OCI-LY7 (cell line): ENCODE measurements around the gene TRIP13. TPM values are rescaled to one million over a fixed set of nuclear protein-coding genes. Genes with fewer than 3 reads are reported as not detected.
"Not testable (repeated sequence)": the region's sequence is repeated elsewhere in the genome, so short reads cannot be mapped to it uniquely, and the experiment has no call there.

ENCODE experiments used
- BruUV-seq: library from RNA; stranded (reverse); fragments of 400-500 nt; replicated peaks from 2 replicates; lab custom pipeline; 2021; lab: Mats Ljungman, UMichigan
- CTCF ChIA-PET: fragments of 300-600 bp; sonication (Branson Sonifier 250); formaldehyde crosslinking; loops from one replicate; lab custom pipeline; 2022; ENCODE audit warnings: antibody characterized with exemption; ENCODE audit not compliant: unreplicated experiment; lab: Charles Lee
- POLR2A ChIA-PET: fragments of 300-600 bp; sonication (Branson Sonifier 250); formaldehyde crosslinking; loops from one replicate; lab custom pipeline; 2022; ENCODE audit warnings: antibody characterized with exemption; lab: Charles Lee
- DNase-seq: peaks from one replicate; pipeline ENCODE4 v3.0.0-alpha.2; 2015; ENCODE audit warnings: low spot score
- H2AFZ ChIP-seq: fragments of 200-600 bp; sonication (generic), shearing (Covaris generic); 2 replicates; pipeline ENCODE4 v1.6.1; 2014; ENCODE audit warnings: mild to moderate bottlenecking, antibody characterized with exemption, low read length, moderate library complexity
- H3K27ac ChIP-seq: fragments of 200-600 bp; sonication (generic); 2 replicates; pipeline ENCODE4 v1.5.1; 2014; ENCODE audit warnings: mixed run types, low read depth, mild to moderate bottlenecking, moderate library complexity, low read length, inconsistent platforms; ENCODE audit not compliant: poor library complexity, severe bottlenecking
- H3K36me3 ChIP-seq: fragments of 200-600 bp; sonication (generic); 2 replicates; pipeline ENCODE4 v1.6.1; 2014; ENCODE audit warnings: mild to moderate bottlenecking, antibody characterized with exemption, low read length, moderate library complexity, mixed read lengths; ENCODE audit not compliant: insufficient read depth
- H3K4me1 ChIP-seq: fragments of 200-600 bp; sonication (generic); 2 replicates; pipeline ENCODE4 v1.5.1; 2014; ENCODE audit warnings: mild to moderate bottlenecking, low read length; ENCODE audit not compliant: insufficient read depth, poor library complexity, severe bottlenecking
- H3K4me2 ChIP-seq: fragments of 200-600 bp; sonication (generic); 2 replicates; pipeline ENCODE4 v1.6.1; 2014; ENCODE audit warnings: mild to moderate bottlenecking, low read length
- H3K4me3 ChIP-seq: fragments of 200-600 bp; sonication (generic); 2 replicates; pipeline ENCODE4 v1.5.1; 2014; ENCODE audit warnings: mild to moderate bottlenecking, low read depth, low read length; ENCODE audit not compliant: poor library complexity, severe bottlenecking
- H3K79me2 ChIP-seq: fragments of 200-600 bp; sonication (generic); 2 replicates; pipeline ENCODE4 v1.6.1; 2016; ENCODE audit warnings: low read depth, mild to moderate bottlenecking, low read length, moderate library complexity, mixed read lengths; ENCODE audit not compliant: insufficient read depth
- H3K9me2 ChIP-seq: fragments of 200-600 bp; sonication (generic); 2 replicates; pipeline ENCODE4 v1.6.1; 2016; ENCODE audit warnings: mild to moderate bottlenecking, low read length, mixed read lengths; ENCODE audit not compliant: insufficient read depth
- H3K9me3 ChIP-seq: fragments of 200-600 bp; sonication (generic); 2 replicates; pipeline ENCODE4 v1.6.1; 2014; ENCODE audit warnings: mild to moderate bottlenecking, mixed run types, low read length, mixed read lengths
- H4K20me1 ChIP-seq: fragments of 200-600 bp; sonication (generic); 2 replicates; pipeline ENCODE4 v1.6.1; 2014; ENCODE audit warnings: mild to moderate bottlenecking, antibody characterized with exemption, low read length, moderate library complexity, mixed read lengths; ENCODE audit not compliant: insufficient read depth
- intact Hi-C: fragments of 100-400 bp; cut with micrococcal nuclease; formaldehyde crosslinking; loops from one replicate; pipeline ENCODE4 v1.10.0; 2022; ENCODE audit not compliant: unreplicated experiment
- total RNA-seq, 2 experiments: library from RNA; depleted of rRNA in 1 of 2; stranded (reverse); fragments of >200 nt in 1 of 2; shearing (Covaris generic) in 1 of 2; gene quantifications; 2 replicates each; pipeline ENCODE4 v1.2.3, GENCODE V29; 2014 to 2022

The TRIP13 gene
- total RNA-seq, 2 experiments from 2014 or later = 46.6 to 59.4 TPM

DNA sequence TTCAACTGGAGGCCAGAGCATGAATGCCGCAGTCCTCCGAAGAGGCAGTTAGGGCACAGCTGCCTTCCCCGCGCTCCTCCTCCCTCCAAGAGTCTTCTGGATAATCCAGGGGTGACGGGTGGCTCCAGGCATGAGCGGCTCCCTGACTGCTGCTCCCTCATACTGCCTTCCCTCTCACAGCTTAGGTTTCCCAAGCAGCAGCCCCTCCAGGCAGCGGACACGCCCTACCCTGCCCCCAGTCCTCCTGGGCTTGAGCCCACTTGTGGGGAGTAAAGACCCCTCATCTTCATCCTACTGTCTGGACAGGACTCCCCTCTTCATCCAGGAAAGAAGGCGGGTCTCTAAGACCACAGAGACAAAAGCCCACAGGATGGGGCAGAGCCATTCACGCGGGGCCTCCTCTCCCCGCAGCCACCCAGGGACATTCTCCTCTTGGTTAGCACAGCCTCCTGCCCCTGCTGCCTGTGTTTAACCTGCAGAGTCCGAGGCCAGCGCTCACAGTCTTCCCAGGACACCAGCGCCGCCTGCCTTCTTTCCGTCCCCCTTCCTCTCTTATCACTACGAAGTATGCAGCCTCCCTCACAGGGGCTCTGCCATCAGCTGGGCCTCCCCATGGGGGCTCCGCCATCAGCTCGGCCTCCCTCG is 47.5 kb upstream of the TRIP13 start:
- intact Hi-C loops, DNase-seq, H3K9me3 ChIP-seq, H3K4me2 ChIP-seq, H4K20me1 ChIP-seq, BruUV-seq, CTCF ChIA-PET, H3K27ac ChIP-seq, H3K4me3 ChIP-seq, POLR2A ChIA-PET, H3K79me2 ChIP-seq, H3K9me2 ChIP-seq, H3K4me1 ChIP-seq, H3K36me3 ChIP-seq, H2AFZ ChIP-seq: not testable (repeated sequence)

DNA sequence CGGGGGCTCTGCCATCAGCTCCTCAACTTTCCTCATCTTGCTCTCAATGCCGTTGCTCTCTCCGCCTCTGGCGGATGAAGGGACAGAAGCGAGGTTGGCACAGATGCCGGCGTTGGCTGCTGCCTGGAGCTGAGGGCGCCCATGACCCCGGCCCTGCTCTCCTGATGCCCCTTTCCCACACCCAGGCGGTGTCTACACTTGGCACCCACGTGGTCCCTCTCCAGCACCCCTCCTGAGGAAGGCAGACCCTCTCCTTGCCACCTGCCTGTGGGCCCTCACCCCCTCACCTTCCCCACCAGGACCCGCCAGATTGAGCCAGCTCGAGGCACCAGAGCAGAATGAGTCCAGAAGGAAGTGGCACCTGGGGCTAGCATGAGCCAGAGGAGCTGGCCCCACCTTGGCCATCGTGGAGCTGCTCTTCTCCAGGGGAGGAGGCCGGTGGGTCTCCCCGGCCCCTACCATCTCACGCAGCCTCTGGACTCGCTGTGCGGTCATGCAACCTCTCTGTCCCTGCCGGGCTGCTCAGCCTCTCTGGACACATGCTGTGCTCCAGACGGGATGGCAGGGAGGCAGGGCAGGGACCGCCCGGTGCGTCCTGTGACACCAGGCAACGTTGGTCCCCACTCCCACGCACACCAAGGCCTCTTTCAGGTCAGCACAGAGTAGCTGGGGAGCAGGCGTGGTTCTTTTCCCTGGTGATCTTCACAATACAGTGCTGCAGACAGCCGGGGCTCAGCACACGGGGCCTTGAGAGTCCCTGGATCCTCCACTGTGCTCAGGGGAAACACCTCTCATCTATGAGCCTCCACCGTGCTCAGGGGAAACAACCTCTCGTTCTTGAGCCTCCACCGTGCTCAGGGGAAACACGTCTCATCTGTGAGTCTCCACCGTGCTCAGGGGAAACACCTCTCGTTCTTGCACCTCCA is 46.7 kb upstream of the TRIP13 start:
- H3K27ac ChIP-seq, H3K4me1 ChIP-seq, H3K4me3 ChIP-seq, H4K20me1 ChIP-seq, H2AFZ ChIP-seq, intact Hi-C loops, BruUV-seq, H3K4me2 ChIP-seq, H3K79me2 ChIP-seq, H3K36me3 ChIP-seq, H3K9me3 ChIP-seq, POLR2A ChIA-PET, CTCF ChIA-PET, H3K9me2 ChIP-seq, DNase-seq: not testable (repeated sequence)

DNA sequence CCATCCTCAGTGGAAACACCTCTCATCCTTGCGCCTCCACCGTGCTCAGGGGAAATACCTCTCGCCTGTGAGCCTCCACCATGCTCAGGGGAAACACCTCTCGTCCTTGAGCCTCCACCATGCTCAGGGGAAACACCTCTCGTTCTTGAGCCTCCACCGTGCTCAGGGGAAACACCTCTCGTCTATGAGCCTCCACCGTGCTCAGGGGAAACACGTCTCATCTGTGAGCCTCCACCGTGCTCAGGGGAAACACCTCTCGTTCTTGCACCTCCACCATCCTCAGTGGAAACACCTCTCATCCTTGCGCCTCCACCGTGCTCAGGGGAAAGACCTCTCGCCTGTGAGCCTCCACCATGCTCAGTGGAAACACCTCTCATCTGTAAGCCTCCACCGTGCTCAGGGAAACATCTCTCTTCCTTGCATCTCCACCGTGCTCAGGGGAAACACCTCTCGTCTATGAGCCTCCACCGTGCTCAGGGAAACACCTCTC is 46.0 kb upstream of the TRIP13 start:
- intact Hi-C loops, H3K4me1 ChIP-seq, POLR2A ChIA-PET, H3K9me3 ChIP-seq, CTCF ChIA-PET, H3K4me3 ChIP-seq, DNase-seq, H4K20me1 ChIP-seq, H3K27ac ChIP-seq, H2AFZ ChIP-seq, H3K4me2 ChIP-seq, H3K36me3 ChIP-seq, H3K9me2 ChIP-seq, BruUV-seq, H3K79me2 ChIP-seq: not testable (repeated sequence)

DNA sequence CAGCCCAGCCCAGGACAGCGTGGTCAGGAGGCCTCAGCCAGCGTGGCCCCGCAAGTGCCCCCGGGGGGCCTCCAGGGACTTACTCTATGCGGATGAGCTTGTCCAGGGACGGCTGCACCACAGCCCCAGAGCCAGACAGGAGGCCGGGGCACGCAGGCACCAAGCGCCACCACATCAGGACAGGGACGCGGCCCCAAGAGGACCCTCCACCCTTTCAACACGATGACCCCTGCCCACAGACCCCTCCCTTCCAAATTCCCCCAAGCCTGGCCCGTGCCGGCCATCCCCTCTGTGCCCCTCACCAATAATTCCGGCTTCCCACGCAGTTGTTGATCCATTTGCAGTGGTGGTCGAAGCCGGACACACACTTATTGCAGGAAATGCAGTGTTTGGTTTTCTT is 45.5 kb upstream of the TRIP13 start:
- H3K9me2 ChIP-seq, intact Hi-C loops, CTCF ChIA-PET, POLR2A ChIA-PET, H3K4me2 ChIP-seq, H3K36me3 ChIP-seq, H3K9me3 ChIP-seq, H3K4me3 ChIP-seq, H3K79me2 ChIP-seq, DNase-seq, H4K20me1 ChIP-seq, BruUV-seq, H3K27ac ChIP-seq, H2AFZ ChIP-seq, H3K4me1 ChIP-seq: not testable (repeated sequence)

DNA sequence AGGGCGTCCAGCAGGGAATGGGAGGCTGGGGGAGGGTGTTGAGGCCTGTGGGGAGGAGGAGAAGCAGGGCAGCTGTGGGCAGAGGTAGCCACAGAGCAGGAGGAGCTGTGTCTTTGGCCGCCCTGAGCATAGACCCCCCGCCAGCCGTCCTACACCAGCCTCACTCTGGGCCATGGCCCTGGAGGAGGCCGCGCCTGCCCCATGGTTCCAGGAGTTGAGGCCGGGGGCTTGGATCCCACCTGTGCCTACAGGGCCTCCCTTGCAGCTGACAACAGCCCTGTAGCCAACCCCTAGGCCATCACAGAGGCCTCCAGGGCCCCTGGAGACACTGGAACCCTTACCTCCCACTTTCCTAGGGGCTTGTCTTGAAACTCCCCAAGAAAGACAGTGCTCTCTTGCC is 44.9 kb upstream of the TRIP13 start:
- H3K9me2 ChIP-seq, intact Hi-C loops, H3K79me2 ChIP-seq, H3K4me1 ChIP-seq, H3K36me3 ChIP-seq, H2AFZ ChIP-seq, CTCF ChIA-PET, BruUV-seq, H3K27ac ChIP-seq, POLR2A ChIA-PET, H3K4me3 ChIP-seq, H3K9me3 ChIP-seq, DNase-seq, H3K4me2 ChIP-seq, H4K20me1 ChIP-seq: not testable (repeated sequence)
